Stromal cell of bone marrow (primary cell): ENCODE results near the gene SH3D19.
"Not testable (repeated sequence)": the region's sequence is repeated elsewhere in the genome, so short reads cannot be mapped to it uniquely, and the experiment has no call there.

Experiments
- DNase-seq: peaks from one replicate; pipeline ENCODE4 v3.0.0-alpha.2; 2012; ENCODE audit warnings: low read depth

The SH3D19 gene

GRCh38 chr4:151267822-151268535 is 57.4 kb downstream of the SH3D19 start:
- no peak for DNase-seq

GRCh38 chr4:151267104-151267503 is 58.3 kb downstream of the SH3D19 start:
- DNase-seq, result no peak

GRCh38 chr4:151266497-151266896 is 58.9 kb downstream of the SH3D19 start:
- peak; percentile 14 for DNase-seq

- DNase-seq, result no peak
Measured at GRCh38 chr4:151263455-151263854, 62.0 kb downstream of the SH3D19 start.

GRCh38 chr4:151260526-151260925 is 64.9 kb downstream of the SH3D19 start:
- no peak for DNase-seq

- DNase-seq, result no peak
Measured at GRCh38 chr4:151259752-151260151, 65.7 kb downstream of the SH3D19 start.

DNA sequence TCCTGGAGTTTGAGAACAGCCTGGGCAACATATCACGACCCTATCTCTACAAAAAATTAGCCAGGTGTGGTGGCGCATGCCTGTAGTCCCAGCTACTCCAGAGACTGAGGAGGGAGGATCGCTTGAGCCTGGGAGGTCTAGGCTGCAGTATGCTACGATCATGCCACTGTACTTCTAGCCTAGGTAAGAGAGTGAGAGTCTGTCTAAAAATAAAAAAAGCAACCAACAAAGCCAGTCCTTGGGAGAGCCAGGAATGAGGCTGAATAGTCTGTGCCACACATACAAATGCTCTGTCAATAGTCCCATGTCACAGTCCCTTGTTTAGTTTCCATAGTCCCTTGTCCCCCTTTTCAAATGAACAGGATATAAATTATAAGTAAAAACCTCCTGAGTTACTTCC is 67.7 kb downstream of the SH3D19 start:
- DNase-seq, result no peak

GRCh38 chr4:151256134-151256533 is 69.3 kb downstream of the SH3D19 start:
- no peak for DNase-seq

- DNase-seq, result not testable (repeated sequence)
Measured at GRCh38 chr4:151255680-151256079, 69.7 kb downstream of the SH3D19 start.

GRCh38 chr4:151255226-151255625 is 70.2 kb downstream of the SH3D19 start:
- not testable (repeated sequence) for DNase-seq

DNA sequence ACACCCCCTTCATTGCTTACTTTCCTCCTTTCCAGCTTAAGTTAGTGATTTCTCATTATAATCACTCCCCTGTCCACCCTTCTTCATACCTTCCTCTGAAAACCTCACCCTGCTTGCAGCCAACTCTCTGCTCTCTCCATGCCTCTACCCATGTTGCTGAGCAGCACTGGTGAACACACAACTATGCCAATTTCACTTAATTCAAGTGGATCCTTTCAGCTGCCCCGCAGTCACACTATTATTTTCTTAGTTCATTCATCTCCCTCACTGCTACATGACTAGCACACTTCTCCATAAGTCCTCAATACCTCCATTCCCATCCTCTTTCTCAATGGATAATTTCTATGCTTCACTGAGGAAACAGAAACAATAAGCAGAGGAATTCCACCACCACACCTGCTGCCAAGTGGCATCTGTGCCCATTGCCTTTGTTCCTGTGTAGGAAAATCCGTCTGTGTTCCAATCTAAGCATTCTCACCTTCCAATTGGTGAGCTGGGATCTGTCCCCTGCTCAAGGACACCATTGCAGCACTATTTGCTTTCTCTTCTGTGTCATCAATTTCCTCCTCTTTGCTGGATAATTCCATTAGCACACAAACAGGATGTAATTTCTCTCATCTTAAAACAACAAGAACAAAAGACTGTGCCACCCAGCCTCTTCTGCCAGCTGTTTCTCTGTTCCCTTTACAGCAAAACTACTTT is 73.7 kb downstream of the SH3D19 start:
- DNase-seq, result no peak

DNA sequence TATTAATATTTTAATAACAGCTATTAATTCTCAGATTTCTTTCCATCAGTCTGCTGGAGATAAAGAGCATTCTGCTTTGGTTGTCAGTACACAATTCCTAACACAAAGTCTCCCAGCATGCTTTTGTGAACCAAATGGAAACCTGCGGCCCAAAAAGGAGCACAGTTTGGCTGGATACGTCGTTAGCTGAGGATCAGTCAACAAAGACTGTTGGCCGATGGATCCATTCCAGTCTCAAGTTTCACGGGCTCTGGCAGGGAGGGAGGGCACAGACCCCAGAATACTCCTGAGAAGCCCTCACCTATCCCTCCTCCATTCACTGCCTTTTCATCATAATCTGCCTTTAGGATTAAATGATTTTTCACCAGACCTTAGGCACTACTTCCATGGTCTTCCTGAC is 74.7 kb downstream of the SH3D19 start:
- no peak for DNase-seq

- no peak for DNase-seq
Measured at GRCh38 chr4:151248519-151248918, 76.9 kb downstream of the SH3D19 start.

DNA sequence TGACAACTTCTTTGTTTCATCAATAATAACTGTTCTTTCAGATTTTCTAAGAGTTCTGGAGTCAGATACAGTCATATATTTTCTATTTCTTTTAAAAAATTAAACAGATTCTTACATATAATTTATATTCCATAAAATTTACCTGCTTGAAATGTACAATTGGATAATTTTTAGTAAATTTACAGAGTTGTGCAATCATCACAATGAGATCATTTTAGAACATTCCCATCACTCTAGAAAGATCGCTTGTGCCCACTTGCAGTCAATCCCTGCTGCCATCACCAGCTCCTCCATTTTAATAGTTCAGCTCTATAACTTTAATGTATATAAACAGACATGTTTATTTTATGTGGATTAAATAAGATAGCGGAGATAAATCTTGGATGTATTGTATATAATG is 78.0 kb downstream of the SH3D19 start:
- DNase-seq, result no peak

GRCh38 chr4:151246742-151247141 is 78.7 kb downstream of the SH3D19 start:
- no peak for DNase-seq

DNA sequence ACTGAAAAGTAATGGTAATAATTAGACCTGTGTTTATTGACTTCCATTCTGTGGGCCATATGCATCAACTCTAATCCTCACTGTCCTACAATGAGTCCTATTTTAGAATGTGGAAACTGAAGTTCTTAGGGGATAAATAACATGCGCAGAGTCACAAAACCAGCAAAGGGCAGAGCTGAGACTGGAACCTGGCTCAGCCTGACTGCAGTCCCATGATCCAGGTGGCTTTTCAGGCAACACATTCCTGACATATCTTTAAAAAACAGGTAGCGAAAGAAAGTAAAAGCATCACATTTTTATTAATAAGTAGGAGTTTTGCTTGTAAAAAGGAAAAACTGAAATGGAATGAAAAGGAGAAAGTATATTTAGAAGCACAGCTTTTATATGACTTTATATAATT is 83.1 kb downstream of the SH3D19 start:
- no peak for DNase-seq

DNA sequence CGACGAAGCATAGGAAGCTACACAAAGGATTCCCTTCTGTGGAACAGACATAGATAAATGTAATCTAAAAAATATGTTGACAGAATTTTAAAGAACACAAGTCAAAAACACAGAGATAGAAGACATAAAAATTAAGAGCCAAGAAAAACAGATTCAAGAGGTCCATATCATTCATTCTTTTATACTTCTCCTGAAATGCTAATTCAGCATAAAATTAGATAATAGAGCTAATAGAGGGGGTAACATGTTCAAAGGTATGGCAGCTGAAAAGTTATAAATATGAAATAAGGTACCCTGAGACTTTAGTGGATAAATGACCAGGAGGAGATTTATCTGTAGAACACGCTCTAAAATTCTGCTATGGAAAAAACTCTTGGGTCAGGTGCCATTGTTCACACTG is 85.8 kb downstream of the SH3D19 start:
- DNase-seq, result no peak

DNA sequence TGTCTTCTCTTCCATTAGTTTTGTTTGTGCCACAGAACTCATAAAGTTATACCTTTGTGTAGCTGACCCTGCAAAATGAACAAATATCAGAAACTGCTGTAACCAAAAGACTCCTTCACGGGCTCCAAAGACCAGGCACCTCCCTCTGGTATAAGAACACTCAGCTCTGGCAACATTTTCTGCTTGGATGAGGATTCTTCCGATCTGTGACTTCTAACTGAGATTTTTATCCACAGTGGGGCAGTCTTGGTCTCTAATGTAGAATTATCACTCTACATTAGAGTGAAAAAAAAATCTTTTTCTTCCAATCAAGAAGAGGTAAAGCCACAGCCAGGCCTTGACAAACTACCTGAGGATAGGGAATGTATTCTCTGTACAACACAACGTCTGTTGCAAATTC is 86.9 kb downstream of the SH3D19 start:
- DNase-seq, result peak; percentile 43

DNA sequence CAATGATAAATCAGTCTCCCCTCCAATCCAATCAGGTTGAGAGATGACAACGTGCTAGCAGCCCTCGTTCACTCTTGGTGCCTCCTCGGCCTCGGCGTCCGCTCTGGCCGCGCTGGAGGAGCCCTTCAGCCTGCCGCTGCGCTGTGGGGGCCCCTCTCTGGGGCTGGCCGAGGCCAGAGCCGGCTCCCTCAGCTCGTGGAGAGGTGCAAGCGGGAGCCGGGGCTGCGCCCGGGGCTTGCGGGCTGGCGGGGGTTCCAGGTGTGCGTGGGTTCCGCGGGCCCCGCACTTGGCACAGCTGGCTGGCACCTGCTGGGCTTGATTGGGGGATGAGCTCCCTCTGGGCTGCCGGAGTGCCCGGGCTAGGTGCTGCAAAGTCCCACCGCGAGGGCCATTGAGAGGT is 89.4 kb downstream of the SH3D19 start:
- no peak for DNase-seq

DNA sequence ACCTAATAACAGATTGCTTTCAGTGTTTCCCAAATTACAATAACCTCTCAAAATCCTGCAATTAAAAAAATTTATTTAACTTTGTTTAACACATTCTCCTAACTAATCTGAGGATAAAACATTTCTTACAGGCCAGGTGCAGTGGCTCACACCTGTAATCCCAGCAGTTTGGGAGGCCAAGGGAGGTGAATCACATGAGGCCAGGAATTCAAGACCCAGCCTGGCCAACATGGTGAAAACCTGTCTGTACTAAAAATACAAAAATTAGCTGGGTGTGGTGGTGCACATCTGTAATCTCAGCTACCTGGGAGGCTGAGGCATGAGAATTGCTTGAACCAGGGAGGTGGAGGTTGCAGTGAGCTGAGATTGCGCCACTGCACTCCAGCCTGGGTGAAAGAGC is 90.0 kb downstream of the SH3D19 start:
- DNase-seq, result not testable (repeated sequence)

DNA sequence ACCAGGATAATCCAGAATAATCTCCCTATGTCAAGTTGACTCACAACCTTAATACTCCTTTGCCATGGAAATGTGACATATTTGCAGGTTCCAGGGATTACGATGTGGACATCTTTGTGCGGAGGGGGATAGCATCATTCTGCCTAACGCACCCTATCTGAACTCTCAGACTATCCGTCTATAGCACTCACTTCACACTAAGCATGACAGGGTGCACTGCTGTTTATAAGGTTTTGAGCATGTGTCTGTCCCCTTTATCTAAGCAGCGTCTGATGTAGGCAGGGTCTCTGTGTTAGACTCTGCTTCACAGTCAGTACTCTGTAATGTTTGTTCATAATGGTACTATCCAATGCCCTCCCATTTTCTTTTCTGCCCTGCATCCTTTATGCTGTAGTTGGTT is 91.8 kb downstream of the SH3D19 start:
- no peak for DNase-seq

GRCh38 chr4:151231915-151232595 is 93.3 kb downstream of the SH3D19 start:
- no peak for DNase-seq
